Right renal cortex interstitium (tissue), 3 donors: ENCODE results near the gene KRTAP19-6. TPM values are rescaled to one million over a fixed set of nuclear protein-coding genes. Genes with fewer than 3 reads are reported as not detected.
"Not testable (repeated sequence)": the region's sequence is repeated elsewhere in the genome, so short reads cannot be mapped to it uniquely, and the experiment has no call there.

Experiments used
- DNase-seq, 3 donors: peaks; one replicate each; pipeline ENCODE4 v3.0.0-alpha.2; 2013; ENCODE audit warnings: low read depth in 3 of 3, low spot score in 2 of 3
- polyA plus RNA-seq, 3 donors: library from polyadenylated mRNA; unstranded; fragments of 120-200 nt; gene quantifications; one replicate each; pipeline ENCODE4 v1.2.1, GENCODE V29; 2013; ENCODE audit not compliant: insufficient read length in 3 of 3

KRTAP19-6 gene
- not detected for polyA plus RNA-seq

DNA sequence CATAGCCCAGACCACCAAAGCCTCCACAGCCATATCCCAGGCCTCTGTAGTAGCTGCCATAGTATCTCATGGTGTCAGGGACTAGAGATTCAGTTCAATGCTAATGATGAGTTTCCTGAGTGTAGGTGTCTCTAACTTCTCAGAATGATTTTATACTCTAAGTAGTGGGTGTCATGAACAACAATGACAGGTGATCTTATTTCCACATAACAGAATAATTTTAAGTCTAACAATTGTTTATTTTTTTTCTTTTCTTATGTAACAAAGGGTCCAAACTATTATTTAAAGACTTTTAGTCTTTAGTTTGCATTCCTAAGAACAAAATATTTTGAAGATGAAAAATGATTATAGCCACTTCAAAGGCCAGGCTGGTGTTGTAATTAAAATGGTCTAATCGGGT lies at the start of gene KRTAP19-6:
TSS of gene KRTAP19-6 (minus strand) at position 101 of the 400 bp plus-strand sequence. CDS start at position 70, 31 bp downstream.
- no peak for DNase-seq

DNA sequence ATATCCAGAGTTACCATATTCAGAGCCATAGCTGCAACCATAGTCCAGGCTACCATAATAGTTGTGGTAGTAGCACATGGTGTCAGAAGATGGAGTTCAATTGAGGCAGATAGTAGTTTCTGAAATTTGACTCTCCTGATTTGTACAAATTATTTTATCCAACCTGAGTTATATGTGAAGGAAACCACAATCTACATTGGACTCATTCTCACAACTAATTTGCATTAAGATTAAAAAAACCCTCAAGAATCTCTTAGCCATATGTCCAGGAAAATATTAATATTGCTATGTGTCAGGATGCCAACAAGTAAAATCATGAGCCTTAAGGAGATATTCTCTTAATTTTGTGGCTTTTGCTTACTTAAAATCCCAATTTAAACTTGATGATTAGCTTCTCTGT lies 48.6 kb upstream of the KRTAP19-6 start, which contains the start of gene KRTAP22-2:
TSS of gene KRTAP22-2 (minus strand) at position 101 of the 400 bp plus-strand sequence.
- DNase-seq = no peak

DNA sequence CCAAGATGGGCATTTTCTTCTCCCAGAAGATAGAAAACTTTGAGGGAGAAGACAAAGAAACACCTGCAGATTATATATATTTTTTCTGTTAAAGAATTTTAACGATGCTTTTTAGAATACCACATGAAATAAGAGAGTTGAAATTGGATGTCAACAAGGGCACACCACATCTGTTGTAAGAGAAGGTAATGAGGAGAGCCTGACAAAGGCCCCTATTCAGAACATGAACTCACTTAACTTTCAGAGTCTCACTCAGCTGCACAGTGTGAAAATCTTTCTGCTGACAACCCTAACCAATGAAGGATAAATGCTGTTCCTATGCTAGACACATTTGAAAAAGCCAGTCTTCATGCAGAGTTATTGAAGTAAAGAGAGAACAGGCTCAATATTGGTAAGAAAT lies 41.2 kb upstream of the KRTAP19-6 start:
- DNase-seq = no peak

GRCh38 chr21:30580132-30580531 lies 38.5 kb upstream of the KRTAP19-6 start:
- DNase-seq = no peak

DNA sequence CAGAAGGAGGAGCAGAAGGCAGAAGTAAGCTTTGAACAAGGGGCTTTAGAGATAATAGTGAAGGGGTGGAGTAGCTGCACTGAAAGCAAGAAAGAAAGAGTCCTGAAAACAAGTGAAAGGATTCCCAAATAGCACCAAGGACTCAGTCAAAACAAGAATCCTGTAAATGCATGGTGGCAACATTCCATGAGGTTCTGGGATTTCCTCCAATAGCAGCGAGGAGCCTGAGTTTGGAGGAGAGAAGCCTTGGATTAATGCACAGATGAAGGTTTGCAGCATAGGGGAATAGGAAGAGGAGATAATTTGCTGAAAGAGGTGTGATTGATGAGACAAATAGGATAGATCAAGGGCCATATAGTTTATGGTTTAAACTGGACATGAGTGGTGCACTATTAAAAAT lies 37.7 kb upstream of the KRTAP19-6 start:
- DNase-seq = no peak

DNA sequence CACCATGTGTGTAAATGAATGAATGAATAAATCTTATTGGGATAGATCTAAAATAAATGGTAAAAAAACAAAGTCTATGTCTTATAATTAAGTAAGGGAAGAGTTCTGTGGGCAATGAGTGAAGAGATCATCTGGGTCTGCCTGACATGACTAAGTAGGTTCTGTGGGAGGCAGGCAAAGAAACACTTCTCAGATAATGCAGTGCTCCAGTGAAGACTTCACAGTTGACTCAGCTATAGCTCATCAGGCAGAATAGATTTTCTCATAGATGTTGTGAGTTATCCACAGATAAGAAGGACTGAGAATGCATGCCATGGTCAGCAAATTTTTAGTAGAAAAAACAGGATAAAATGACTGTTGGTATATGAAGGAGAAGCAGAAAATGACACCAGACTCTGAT lies 36.1 kb upstream of the KRTAP19-6 start:
- DNase-seq = no peak

- no peak for DNase-seq
Observed at GRCh38 chr21:30567617-30568016, 26.0 kb upstream of the KRTAP19-6 start.

DNA sequence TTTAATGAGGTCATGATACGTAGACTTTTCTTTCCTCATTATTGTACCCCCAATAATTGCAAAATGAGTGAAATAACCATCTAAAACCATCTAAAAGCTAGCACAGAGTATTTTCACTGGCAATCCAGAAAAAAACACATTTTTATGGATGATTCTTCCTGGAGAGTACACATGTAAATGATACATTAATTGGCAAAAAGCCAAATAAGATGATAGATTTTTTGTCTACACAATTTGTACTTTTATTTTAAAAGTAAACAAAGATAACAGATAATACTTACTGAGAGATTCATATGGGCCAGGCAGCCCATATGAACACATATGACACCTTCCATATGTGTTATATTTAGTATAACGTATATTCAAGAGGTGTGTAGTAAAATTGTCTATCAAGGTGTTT lies 22.0 kb upstream of the KRTAP19-6 start:
- no peak for DNase-seq

- DNase-seq = no peak
Observed at GRCh38 chr21:30563072-30563471, 21.4 kb upstream of the KRTAP19-6 start.

- DNase-seq = no peak
Observed at GRCh38 chr21:30561957-30562356, 20.3 kb upstream of the KRTAP19-6 start.

GRCh38 chr21:30561264-30561895 lies 19.7 kb upstream of the KRTAP19-6 start, which contains the start of gene KRTAP19-7:
KRTAP19-7 (minus strand) TSS chr21:30561314; CDS start chr21:30561289, 25 bp downstream.
- DNase-seq = no peak

DNA sequence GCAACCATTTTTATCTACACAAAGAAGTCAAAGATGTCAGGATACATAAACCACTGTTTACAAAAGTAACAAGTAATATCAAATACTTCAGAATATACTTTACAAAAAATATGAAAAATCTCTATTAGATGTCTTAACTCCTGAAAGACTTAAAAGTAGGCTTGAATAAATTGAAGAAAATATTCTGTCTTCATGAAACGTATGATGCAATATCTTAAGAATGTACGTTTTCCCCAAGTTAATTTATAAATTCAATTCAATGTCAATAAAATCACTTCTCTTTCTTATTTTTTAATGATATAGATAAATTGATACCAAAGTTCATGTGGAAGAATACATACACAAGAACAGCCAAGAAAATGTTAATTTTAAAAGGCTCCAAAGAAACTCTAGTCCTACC lies 13.4 kb upstream of the KRTAP19-6 start:
- DNase-seq = no peak

DNA sequence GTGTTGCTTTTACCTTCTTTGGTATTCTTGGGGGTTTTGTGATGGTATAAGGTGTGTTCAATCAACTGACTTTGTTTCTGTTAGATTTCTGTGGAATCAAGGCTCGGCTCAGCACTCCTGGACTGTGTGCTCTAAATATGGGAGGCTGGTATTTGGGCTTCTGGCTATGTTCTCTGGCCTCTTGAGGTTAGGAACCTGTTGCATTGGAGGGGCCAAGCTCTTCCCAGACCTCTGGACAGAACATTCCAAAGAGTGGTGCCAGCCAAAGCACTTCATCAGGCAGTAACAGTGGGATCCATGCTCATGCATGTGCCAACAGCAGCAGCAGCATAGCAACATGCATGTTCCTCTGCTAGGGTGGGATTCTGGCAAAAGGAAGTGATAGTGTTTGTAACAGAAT lies 11.1 kb upstream of the KRTAP19-6 start:
- no peak for DNase-seq

GRCh38 chr21:30518876-30519275 lies 22.8 kb downstream of the KRTAP19-6 start:
- no peak for DNase-seq

DNA sequence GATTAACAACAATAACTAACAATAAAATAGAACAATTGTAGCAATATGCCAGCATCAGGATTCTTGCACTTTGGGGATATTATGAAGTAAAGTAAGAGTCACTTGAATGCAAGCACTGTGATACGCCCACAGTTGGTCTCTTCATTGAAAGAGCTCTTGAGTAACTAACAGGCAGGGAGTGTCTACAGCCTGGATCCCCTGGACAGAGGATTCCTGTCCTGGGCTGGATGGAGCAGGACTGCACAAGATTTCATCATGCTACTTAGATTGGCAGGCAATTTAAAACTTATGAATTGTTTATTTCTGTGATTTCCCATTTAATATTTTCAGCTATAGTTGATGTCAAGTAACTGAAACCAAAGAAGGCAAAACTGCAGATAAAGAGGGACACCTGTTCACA lies 26.0 kb downstream of the KRTAP19-6 start:
- no peak for DNase-seq

- not testable (repeated sequence) for DNase-seq
Observed at GRCh38 chr21:30505621-30506205, 36.0 kb downstream of the KRTAP19-6 start.

- no peak for DNase-seq
Observed at GRCh38 chr21:30502041-30502440, 39.6 kb downstream of the KRTAP19-6 start, which contains the start of gene KRTAP19-5. KRTAP19-5 (minus strand) TSS chr21:30502141; CDS start chr21:30502090, 51 bp downstream.

- DNase-seq = no peak
Observed at GRCh38 chr21:30497065-30497464, 44.6 kb downstream of the KRTAP19-6 start, which contains the start of gene KRTAP19-4. KRTAP19-4 (minus strand) TSS chr21:30497165; CDS start chr21:30497110, 55 bp downstream.

DNA sequence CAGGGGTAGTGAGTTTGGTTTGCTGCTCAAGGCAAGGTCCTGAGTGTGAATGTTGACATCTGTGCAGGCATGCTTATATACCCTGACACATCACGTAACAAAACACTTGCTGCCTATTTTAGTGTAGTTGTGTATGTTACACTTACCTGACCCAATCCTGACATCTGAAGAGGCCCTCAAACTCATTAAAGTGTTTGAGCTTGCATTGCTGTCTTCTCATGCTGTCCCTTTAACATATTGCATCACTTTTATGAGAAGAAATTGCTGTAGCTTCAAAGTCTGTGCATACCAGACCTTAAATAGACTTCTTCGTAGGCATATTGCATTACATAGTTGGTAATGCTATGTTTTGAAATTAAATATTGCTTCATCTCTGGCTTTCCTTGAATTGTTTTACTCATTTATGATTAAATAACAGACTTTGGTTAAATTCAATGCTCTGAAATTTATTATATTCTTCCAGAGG lies 49.7 kb downstream of the KRTAP19-6 start, which contains the start of gene KRTAP19-3:
TSS of gene KRTAP19-3 (minus strand) at position 51 of the 466 bp plus-strand sequence. CDS start 56 bp downstream, outside the sequence.
- DNase-seq = no peak
